ENCODE results near the gene URAD.

- no peak for TF ChIP-seq CTCF (IDR thresholded peaks at IDR 0.05)
- TF ChIP-seq POLR2A (IDR thresholded peaks at IDR 0.05): no peak
Observed at GRCh38 chr13:27973961-27974662, 14.4 kb downstream of the URAD start.
